Measurements from ENCODE around the gene SMPD4.
"Not testable (repeated sequence)": the region's sequence is repeated elsewhere in the genome, so short reads cannot be mapped to it uniquely, and the experiment has no call there.

DNA sequence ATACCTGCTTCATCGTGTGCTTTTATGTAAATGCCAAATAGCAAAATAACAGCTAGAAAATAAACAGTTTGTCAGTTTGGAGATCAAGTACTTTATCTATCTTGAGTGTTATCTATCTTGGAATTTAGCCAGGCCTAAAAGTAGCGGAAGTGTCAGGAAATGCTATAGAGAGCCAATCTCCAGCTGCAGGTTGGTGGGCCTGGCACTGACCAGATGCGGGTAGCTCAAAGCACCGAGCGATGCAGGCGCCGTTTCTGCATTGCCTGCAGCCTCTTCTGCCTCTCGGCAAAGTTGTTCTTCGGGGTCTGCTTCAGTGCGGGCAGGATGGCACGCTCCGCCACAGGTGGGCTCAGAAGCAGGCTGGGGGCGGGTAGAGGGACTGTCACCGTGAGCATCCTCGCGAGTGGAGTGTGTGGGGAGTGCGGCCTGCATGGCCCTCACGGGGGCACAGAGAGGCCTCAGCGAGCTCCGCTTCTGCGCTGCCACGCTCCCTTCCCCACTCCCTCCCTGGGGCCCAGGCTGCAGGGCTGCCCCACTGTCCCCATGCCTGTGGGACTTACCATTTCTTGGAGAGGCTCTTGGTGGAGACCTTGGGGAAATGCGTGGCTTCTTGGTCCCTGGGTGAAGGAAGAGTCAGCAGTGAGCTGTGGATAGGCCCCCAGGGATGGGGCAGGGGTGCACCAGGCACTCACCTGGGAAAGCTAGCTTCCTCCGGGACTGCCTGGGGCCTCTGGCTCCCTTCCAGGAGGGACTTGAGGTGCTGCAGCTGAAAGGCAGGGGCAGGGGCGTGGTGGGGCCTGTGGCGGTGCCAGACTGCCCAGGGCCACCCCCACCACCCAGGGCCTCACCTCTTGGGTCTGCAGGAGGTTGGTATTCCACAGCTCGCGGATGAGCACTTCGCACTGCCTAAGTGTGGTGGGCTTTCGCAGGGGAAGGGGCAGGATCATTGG lies 41.8 kb downstream of the SMPD4 start:
- TF ChIP-seq CTCF (IDR thresholded peaks at IDR 0.05 in 8 of 11, conservative IDR thresholded peaks at IDR 0.05 in 3 of 11); POLR2A (IDR thresholded peaks at IDR 0.05): not testable (repeated sequence)

Data from spleen (tissue), 7 donors.